Choroid plexus epithelial cell (primary cell): Measurements from ENCODE around the gene ARL15.

ENCODE experiments used
- DNase-seq: peaks from one replicate; pipeline ENCODE4 v3.0.0-alpha.2; 2010; ENCODE audit warnings: low read depth
- H3K4me3 ChIP-seq: 2 replicates; pipeline ENCODE4 v1.5.1; 2011; ENCODE audit warnings: low read depth, mild to moderate bottlenecking, control low read depth, low read length, moderate library complexity
- TF ChIP-seq, protein P1 (sequence below): conservative IDR thresholded peaks from 2 replicates; pipeline ENCODE4 v1.5.1; 2011; ENCODE audit warnings: low read depth, mild to moderate bottlenecking, control low read depth, inconsistent platforms, low read length, moderate library complexity

Gene ARL15

DNA sequence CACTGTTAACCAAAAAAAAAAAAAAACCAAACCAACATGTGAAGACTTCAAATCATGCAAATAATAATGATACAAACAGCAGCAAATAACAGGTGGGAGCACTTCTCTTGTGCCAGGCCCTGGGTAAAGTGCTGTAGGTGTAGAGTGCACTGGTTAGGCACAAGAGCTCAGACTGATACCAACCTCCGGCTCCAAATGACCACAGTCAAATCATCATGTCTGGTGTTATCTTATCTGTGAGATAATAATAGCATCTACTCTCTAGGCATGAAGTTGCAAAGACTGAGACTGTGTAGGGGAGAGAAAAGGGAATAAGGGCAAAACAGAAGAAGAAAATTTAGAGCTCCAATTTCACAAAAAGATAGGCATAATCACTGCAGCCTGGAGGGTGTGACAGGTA, 159.5 kb downstream of the ARL15 start:
- TF ChIP-seq, protein P1, sequence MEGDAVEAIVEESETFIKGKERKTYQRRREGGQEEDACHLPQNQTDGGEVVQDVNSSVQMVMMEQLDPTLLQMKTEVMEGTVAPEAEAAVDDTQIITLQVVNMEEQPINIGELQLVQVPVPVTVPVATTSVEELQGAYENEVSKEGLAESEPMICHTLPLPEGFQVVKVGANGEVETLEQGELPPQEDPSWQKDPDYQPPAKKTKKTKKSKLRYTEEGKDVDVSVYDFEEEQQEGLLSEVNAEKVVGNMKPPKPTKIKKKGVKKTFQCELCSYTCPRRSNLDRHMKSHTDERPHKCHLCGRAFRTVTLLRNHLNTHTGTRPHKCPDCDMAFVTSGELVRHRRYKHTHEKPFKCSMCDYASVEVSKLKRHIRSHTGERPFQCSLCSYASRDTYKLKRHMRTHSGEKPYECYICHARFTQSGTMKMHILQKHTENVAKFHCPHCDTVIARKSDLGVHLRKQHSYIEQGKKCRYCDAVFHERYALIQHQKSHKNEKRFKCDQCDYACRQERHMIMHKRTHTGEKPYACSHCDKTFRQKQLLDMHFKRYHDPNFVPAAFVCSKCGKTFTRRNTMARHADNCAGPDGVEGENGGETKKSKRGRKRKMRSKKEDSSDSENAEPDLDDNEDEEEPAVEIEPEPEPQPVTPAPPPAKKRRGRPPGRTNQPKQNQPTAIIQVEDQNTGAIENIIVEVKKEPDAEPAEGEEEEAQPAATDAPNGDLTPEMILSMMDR, result no peak
- no peak for DNase-seq
- H3K4me3 ChIP-seq, result no peak overlapping the region

DNA sequence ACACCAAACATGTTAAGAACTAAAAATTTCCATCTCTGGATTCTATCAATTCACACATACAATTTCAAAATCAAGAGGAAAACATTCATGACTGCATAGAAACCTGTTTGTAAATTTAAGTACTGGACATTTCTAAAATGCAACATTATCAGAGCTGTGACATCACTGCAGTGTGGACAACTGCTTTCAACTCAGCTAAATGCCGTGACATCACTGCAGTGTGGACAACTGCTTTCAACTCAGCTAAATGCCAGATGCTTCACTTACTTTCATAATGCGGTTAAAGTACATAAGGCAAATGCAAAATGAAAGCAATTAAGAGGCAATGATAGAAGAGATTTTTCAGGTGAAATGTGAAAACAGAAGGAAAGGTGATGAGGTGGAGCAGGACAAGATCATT, 161.5 kb downstream of the ARL15 start:
- DNase-seq, result no peak
- H3K4me3 ChIP-seq, result no peak overlapping the region
- TF ChIP-seq, protein P1, result no peak

DNA sequence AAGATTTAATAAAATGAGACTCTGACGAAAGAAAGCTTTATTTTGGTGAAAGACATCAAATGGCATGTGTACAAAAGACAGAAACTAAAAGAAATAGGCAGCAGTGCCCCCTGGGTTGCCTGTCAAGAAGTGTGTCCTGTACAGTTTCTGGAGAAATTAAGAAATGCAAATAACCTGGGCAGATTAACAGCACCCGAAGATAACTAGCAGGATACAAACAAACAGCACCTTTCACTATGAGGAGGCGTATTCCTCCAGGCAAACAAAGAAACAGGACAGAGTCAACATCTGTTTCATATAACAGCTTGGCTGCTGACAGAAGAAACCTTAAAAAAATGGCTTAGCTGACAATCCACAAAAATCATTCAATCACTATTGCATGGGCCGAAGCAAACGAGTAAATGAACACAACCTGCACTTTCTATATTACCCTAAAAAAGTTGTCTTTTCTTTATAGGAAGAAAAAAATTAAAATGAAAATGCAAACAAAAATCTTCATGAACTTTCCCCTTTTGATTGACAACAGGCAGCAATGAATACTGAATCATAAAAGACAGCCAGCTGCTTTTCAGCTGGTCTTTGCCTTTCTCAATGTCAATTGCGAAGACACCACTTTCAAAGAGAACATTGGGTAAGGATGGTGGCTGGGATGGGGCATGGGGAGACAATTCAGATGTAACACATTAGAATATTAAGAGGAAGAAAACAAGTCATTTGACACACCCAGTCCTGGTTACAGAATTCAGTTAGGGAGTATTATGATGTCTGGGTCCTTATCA, 162.1 kb downstream of the ARL15 start:
- H3K4me3 ChIP-seq, result no peak overlapping the region
- peak; percentile 52 for DNase-seq
- TF ChIP-seq, protein P1, result peak; percentile 59

DNA sequence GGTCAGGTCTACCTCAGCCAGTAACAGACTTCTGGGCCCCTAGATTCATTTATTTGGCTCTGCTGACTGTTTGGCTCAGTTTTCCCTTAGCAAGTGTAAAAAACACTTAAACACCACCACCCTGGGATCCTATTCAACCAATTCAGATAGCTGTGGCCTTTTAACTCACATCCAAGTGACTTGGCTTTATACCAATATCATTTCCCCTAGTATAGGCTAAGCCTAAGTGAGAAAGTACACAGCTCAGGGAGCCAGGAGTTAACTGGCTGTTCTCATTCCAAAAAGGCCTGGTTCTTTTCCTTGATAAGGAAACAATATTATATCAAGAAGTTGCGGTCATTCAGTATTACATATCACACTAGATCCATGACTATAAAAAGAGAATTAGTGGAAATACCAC, 163.5 kb downstream of the ARL15 start:
- DNase-seq, result no peak
- no peak overlapping the region for H3K4me3 ChIP-seq
- TF ChIP-seq, protein P1, result no peak

DNA sequence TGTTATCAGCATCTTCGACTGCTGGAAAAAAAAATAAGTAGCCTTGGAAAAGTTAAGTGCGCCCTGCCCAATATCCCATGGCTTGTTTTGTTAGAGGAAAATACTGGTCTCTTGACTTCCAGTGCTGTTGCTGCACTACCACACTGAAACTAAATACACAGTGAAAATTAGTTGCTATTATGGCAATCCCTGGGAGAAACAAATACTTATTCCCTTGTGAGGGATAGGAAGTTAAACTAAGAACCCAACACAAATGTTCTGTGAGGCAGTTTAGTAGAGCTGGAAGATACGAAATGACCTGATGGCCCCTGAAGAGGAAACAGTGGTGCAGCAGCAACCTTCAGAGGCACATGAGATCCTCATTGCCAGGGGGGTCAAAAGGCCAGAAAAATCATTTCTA, 164.0 kb downstream of the ARL15 start:
- TF ChIP-seq, protein P1, result no peak
- no peak overlapping the region for H3K4me3 ChIP-seq

DNA sequence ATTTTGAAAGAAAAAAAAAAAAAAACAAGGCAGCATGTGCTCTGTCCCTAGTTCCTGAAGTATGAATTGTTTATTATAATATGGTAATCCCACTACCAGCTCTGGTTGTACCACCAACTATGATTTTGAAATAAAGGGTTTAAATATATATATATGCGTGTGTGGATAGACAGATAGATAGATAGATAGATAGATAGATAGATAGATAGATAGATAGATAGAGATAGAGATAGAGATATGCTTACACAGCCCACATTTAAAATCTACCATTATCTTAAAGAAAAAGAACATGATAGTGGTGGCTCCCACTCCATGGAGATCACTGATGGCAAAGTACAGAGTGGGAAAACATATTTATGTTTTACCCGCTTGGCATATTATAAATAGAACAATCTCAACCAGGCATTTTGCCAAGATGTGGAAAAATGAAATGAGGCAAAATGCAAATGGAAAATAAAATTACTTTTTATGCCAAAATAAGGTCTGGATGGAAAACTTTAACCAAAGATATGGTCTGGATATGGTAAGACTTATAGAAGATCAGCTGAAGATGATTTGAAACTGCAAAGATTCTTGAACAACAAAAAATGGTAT, 170.0 kb downstream of the ARL15 start:
- TF ChIP-seq, protein P1, result no peak
- H3K4me3 ChIP-seq, result no peak overlapping the region
- no peak for DNase-seq

More for the DNA sequence above, 164.0 kb downstream of the ARL15 start:
- no peak for DNase-seq
